T-helper 2 cell treated with Interferon-gamma antibody and Interleukin-4, amounts not matched to agents 100 ng/mL and 5 ng/mL, for 36 hours (primary cell): Measurements from ENCODE around the gene ZBTB4. TPM values are rescaled to one million over a fixed set of nuclear protein-coding genes. Genes with fewer than 3 reads are reported as not detected.
"Not testable (repeated sequence)": the region's sequence is repeated elsewhere in the genome, so short reads cannot be mapped to it uniquely, and the experiment has no call there.

Source experiments
- intact Hi-C: fragments of 100-400 bp; cut with micrococcal nuclease; formaldehyde crosslinking; loops from one replicate; pipeline ENCODE4 v1.15.1; 2023
- total RNA-seq: library from RNA; stranded (reverse); gene quantifications from 2 replicates; pipeline ENCODE4 v1.2.3, GENCODE V29; 2022

Gene ZBTB4
- total RNA-seq, 1 donor from 2014 or later, result 21.6 TPM

DNA sequence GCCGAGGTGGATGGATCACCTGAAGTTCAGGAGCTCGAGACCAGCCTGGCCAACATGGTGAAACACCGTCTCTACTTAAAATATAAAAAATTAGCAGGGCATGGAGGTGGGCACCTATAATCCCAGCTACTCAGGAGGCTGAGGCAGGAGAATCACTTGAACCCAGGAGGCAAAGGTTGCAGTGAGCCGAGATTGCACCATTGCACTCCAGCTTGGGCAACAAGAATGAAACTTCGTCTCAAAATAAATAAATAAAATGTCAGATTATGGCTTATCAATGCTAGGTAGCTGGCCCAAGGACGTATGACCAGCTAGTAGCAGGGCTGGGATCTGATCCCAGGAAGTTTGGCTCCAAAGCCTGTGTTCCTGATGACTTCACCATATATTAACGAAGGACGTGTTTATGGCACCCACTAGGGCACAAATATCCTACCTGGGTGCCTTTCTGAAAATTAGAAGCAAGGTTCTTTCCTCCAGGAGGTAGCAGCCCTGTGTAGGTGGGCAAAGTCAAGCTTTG lies 8.9 kb downstream of the ZBTB4 start:
- intact Hi-C loops, result not testable (repeated sequence)

DNA sequence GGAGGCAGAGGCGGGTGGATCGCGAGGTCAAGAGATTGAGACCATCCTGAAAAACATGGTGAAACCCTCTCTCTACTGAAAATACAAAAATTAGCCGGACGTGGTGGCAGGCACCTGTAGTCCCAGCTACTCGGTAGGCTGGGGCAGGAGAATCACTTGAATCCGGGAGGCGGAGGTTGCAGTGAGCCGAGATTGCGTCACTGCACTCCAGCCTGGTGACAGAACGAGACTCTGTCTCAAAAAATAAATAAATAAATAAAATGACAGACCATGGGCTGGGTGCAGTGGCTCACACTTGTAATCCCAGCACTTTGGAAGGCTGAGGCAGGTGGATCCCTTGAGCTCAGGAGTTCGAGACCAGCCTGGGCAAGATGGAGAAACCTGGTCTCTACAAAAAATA lies 9.6 kb downstream of the ZBTB4 start:
- intact Hi-C loops, result not testable (repeated sequence)

- intact Hi-C loops, result no loop called here
Observed at GRCh38 chr17:7468804-7469389, 10.5 kb downstream of the ZBTB4 start.

GRCh38 chr17:7468290-7468689 lies 11.1 kb downstream of the ZBTB4 start:
- intact Hi-C loops, result no loop called here

GRCh38 chr17:7467498-7467897 lies 11.9 kb downstream of the ZBTB4 start:
- intact Hi-C loops, result no loop called here

DNA sequence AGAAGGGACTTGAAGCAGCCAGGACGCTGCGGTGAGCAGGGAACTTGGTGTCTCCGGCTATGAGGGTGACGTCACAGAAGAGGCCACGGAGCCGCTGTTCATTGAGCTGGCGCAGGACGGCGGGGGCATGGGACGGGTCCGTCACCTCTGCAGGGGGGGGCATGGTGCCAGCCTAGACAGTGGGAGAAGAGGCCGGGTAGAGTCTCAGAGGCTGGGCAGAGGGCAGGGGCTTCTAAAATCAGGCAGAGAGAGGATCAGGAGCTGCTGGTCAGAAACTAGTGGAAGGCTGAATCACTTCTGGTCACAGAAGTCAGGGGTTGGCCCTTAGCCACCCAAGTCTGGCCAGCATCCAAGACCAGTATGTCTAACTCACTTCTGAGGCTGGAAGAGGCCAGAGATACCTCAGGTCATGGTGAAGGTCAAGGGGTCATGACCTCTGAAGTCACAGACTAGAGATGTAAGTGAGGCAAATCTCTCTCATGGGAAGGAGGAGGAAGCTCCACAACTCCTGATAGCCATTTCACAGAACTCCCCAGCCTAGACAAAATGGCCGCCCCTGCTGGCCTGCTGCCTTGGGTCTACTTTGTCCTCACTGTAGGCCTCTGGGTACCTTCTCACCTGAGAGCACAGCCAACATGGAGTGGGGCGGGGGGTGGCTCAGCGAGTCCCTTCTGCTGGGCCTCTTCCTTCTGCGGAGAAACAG lies 12.6 kb downstream of the ZBTB4 start:
- intact Hi-C loops, result no loop called here

- intact Hi-C loops, result no loop called here
Observed at GRCh38 chr17:7466318-7466638, 13.2 kb downstream of the ZBTB4 start.

DNA sequence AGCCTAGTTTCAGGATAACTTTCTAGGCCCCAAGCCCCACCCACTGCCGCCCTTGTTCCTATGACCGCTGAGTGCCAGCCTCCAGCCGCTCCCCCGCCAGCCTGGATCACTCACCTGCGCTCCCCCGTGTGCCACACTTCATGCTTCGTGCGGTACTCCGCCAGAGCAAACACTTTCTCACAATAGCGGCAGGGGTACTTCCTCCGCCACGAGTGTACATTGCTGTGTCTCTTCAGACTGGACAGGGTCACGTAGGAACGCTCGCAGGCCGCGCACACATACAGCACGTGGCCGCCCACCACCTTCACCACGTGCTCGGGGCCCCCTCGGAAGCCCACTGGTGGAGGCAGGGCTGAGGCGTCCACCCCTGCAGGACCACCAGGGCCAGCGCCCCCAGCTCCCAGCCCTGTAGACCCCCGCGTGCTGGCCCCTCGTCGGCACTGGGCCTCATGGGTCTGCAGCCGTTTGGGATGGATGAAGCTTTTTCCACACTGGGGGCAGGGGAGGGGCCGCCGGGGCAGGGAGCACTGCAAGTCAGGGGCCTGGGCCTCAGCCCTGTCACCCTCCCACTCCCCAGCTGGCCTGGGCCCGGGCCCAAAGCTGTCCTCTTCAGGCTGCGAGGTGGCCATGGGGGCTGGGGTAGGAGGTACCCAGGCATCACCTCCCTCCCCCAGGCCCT lies 13.7 kb downstream of the ZBTB4 start:
- intact Hi-C loops, result no loop called here

- intact Hi-C loops, result no loop called here
Observed at GRCh38 chr17:7464081-7464480, 15.3 kb downstream of the ZBTB4 start.

GRCh38 chr17:7463372-7463846 lies 16.0 kb downstream of the ZBTB4 start:
- intact Hi-C loops, result no loop called here

DNA sequence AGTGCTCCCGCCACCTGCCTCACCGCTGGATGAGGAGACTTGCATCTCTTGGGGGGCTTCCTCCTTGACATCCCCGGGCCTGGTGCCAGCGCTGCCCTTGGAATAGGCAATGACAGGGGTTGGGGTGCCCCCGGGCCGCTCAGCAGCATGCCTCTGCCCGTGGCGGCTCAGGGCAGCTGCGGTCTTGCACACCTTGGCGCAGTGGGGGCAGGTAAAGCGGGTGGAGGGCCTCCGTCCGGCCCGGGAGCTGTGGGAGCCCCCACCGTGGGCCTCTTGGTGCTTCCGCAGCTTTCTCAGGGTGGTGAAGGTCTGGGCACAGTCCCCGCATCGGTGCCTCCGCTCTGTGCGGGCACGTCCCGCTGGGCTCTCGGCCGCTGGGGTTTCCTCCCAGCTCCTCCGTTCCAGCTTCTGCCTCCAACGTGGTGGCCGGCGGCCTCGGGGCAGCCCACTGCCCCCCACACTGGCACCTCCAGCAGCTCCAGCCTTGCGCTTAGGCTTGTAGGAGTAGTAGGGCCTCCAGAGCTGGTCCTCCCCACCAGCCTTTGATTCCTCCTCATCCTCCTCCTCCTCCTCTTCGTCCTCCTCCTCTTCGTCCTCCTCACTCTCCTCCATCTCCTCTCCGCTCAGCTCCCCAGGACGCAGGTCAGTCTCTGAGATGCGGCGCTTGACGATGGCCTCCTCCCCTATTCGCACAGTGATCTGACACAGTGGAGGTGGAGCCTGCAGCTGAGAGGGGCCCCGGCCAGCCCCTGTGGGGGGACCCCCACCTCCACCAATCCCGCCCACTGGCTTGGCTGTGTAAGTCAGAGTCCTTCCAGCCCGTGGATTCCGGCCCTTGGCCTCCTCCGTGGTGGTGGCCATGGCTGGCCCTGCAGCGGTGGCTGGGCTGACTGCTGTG lies 16.7 kb downstream of the ZBTB4 start:
- intact Hi-C loops, result no loop called here

DNA sequence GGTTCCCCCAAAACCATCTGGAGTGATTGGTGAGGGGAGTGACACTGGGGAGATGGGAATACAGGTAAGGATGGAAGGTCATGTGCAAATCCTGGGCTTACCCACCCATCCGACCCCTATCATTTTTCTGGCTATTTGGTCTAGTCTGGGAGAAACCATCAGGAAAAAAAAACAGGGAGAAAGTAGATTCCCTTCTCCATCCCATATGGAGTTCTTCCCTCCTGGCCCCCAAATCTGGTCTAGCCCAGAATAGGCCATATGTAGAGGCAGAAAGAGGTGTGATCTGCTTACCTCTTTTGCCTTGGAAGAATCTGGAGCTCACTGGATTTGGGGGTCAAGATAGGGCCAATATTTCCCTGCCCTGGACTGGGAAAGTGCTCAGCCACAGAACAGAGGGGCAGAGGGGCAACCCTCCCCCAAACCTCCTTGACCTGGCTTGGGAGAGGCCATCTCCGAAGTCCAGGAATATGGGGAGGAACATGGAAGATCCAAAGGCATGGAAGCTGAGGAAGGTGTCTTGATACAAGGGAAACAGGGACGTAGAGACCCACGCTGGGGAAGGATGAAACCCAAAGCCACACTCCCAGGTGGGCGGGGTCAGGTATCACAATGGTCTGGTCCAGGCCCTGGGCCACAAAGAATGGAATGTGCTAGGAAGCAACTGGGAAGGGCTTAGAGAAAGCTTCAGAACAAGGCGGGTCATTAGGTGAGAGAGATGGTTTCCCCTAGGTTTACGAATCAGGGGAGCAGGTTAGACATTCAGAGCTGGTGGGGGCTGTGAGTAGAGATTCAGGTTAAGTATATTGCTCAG lies 18.4 kb downstream of the ZBTB4 start:
- intact Hi-C loops, result no loop called here

DNA sequence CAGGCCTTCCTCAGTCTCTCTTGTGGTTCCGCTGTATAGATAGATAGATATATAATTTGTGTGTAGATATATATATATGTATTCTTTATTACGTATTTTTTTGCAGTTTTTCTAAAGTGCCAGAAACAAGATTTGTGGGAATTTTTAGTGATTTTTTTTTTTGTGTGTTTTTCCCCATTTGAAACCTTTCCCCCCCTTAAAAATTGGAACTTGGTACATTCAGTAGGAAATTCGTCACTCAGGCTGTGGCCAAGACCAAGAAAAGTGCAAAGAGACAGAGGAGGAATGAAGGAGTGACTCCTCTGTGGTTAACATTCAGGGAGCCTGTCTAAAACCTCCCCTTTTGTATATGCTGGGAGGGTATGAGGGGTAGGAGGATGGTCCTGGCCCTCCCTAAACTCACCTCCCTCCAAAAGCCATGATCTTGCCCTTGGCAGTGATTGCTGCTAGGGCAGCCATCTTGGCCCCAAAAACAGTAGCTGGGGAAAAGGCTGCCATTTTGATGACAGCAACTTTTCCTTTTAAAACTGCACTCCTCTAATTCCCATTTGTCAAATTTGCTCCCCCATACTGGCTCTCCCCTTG lies 19.4 kb downstream of the ZBTB4 start:
- intact Hi-C loops, result no loop called here

- intact Hi-C loops, result no loop called here
Observed at GRCh38 chr17:7448461-7448860, 31.0 kb downstream of the ZBTB4 start.

- intact Hi-C loops, result no loop called here
Observed at GRCh38 chr17:7445619-7445968, 33.8 kb downstream of the ZBTB4 start.

- intact Hi-C loops, result no loop called here
Observed at GRCh38 chr17:7444682-7445618, 34.5 kb downstream of the ZBTB4 start, which contains the start of gene CHRNB1. TSS of gene CHRNB1 (plus strand) at chr17:7445061. CDS start at chr17:7445128, 67 bp downstream.

GRCh38 chr17:7443499-7444485 lies 35.6 kb downstream of the ZBTB4 start:
- intact Hi-C loops, result no loop called here

DNA sequence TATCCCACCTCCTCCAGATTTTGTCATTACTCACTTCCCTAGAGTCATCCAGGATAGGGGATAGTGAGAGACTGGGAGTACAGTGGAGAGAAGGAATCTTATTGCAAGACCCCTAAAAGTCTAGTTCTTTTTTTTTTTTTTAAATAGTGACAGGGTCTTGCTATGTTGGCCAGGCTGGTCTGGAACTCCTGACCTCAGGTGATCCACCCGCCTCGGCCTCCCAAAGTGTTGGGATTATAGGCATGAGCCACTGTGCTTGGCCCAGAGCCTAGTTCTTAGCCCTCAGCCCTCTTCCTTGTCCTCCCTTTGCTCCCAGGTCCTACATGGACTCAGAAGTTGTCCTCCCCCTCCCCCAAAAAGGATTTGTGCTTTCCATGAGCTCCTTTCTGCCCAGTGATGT lies 37.3 kb downstream of the ZBTB4 start:
- intact Hi-C loops, result no loop called here
